ENCODE results near the gene SUPT4H1.

SUPT4H1 gene

GRCh38 chr17:58328195-58329034 lies 23.6 kb downstream of the SUPT4H1 start, which contains the start of gene TSPOAP1:
Gene TSPOAP1, minus strand, starts transcription at chr17:58328795. Its CDS starts 875 bp downstream, at chr17:58327920.
- no peak for DNase-seq

GRCh38 chr17:58327363-58328194 lies 24.4 kb downstream of the SUPT4H1 start:
- DNase-seq = no peak

- no peak for DNase-seq
Observed at GRCh38 chr17:58326609-58327362, 25.2 kb downstream of the SUPT4H1 start.

- DNase-seq = no peak
Observed at GRCh38 chr17:58325976-58326468, 26.0 kb downstream of the SUPT4H1 start.

GRCh38 chr17:58325289-58325726 lies 26.7 kb downstream of the SUPT4H1 start:
- DNase-seq = no peak

GRCh38 chr17:58324409-58325288 lies 27.4 kb downstream of the SUPT4H1 start:
- DNase-seq = no peak

GRCh38 chr17:58324056-58324408 lies 28.0 kb downstream of the SUPT4H1 start:
- DNase-seq = no peak

- no peak for DNase-seq
Observed at GRCh38 chr17:58323366-58324055, 28.5 kb downstream of the SUPT4H1 start.

- no peak for DNase-seq
Observed at GRCh38 chr17:58322581-58323185, 29.3 kb downstream of the SUPT4H1 start.

GRCh38 chr17:58321571-58322525 lies 30.2 kb downstream of the SUPT4H1 start:
- DNase-seq = no peak

- DNase-seq = no peak
Observed at GRCh38 chr17:58320570-58321323, 31.3 kb downstream of the SUPT4H1 start.

GRCh38 chr17:58320163-58320558 lies 31.8 kb downstream of the SUPT4H1 start:
- DNase-seq = no peak

- DNase-seq = no peak
Observed at GRCh38 chr17:58319173-58320162, 32.5 kb downstream of the SUPT4H1 start.

GRCh38 chr17:58318627-58319172 lies 33.3 kb downstream of the SUPT4H1 start:
- no peak for DNase-seq

- no peak for DNase-seq
Observed at GRCh38 chr17:58318065-58318481, 33.9 kb downstream of the SUPT4H1 start.

- no peak for DNase-seq
Observed at GRCh38 chr17:58317421-58318064, 34.5 kb downstream of the SUPT4H1 start.
